ENCODE results near the gene GSPT1.

GSPT1 gene

DNA sequence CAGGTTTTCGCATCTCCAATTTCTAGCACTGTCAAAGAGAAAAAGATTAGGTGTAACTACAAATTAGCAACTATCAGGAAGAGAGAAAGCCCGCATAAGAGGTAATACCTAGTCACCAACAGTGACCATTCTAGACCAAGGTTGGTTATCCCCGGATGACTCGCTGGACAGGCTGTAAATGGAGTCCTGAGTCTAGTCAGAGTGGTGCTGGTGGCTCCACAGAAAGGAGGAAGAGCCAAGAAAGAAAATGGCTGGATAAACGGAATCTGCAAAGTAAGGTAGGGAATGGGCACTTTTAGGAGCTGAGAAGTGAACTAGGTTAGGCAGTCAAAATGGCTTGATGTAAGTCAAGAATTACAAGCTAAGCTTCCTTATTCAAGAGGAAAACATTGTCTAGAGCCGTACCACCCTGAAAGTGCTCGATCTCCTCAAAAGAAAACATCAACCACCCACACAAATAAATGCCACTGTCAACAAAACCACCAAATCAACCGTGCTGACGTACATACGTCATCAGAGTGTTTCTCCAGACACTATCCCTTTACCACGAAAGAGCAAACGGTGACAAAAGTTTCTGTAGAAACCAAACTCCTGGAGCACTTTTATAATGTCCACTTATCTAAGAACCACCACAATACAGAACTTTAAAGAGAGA is 2.2 kb downstream of the GSPT1 start:
- H3K9me3 ChIP-seq (ENCODE audit: control insufficient read depth, low read length): no peaks in the 10 kb centered on the region
- no peaks in the 10 kb centered on the region for H3K27me3 ChIP-seq (replicated peaks; ENCODE audit: control insufficient read depth, insufficient read depth, low read length, poor library complexity, severe bottlenecking)
- H3K36me3 ChIP-seq (ENCODE audit: control insufficient read depth, insufficient read depth, low read length): no peaks in the 10 kb centered on the region
- H3K27ac ChIP-seq (ENCODE audit: insufficient read depth, low read length, poor library complexity, severe bottlenecking): peak overlapping the region; percentile 78
- peak overlapping the region; percentile 67 for H3K4me3 ChIP-seq (ENCODE audit: insufficient read depth, low read depth, low read length, poor library complexity, severe bottlenecking)
- peak; percentile 13 to 43 (median 39) for DNase-seq
- H3K4me1 ChIP-seq (ENCODE audit: control insufficient read depth, insufficient read depth, low read length, poor library complexity, severe bottlenecking): peaks cover 32% of the 10 kb centered on the region

DNA sequence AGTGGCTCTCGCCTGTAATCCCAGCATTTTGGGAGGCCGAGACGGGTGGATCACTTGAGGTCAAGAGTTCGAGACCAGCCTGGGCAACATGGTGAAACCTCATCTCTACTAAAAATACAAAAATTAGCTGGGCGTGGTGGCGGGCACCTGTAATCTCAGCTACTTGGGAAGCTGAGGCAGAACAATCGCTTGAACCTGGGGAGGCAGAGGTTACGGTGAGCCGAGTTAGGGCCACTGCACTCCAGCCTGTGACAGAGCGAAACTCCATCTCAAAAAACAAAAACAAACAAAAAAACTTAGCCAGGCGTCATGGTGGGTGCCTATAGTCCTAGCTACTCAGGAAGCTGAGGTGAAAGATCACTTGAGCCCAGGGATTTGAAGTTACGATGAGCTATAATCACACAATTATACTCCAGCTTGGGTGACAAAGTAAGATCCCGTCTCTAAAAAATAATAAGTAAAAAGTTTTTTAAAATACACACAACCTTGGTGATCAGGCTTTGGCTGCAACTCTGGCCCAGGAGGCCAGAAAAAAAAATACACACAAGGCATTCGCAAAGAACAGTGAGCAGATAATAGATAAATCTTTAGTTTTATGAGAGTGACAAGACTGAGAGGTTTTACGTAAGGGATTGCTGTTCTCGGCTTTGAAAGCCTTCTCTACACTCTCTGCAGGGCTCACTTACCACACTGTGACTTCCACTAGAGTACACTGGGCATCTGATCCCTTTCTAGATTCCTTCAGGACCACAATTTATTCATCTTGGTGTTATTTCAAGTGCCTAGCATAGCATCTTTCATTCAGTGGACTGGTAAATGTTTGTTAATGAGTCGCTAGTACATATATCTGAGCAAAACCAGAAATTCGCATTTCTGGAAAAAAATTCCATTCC is 5.9 kb downstream of the GSPT1 start:
- DNase-seq: no peak
- H3K27ac ChIP-seq (ENCODE audit: insufficient read depth, low read length, poor library complexity, severe bottlenecking): no peak overlapping the region
- H3K9me3 ChIP-seq (ENCODE audit: control insufficient read depth, low read length): no peaks in the 10 kb centered on the region
- no peaks in the 10 kb centered on the region for H3K36me3 ChIP-seq (ENCODE audit: control insufficient read depth, insufficient read depth, low read length)
- H3K27me3 ChIP-seq (replicated peaks; ENCODE audit: control insufficient read depth, insufficient read depth, low read length, poor library complexity, severe bottlenecking): no peaks in the 10 kb centered on the region
- H3K4me1 ChIP-seq (ENCODE audit: control insufficient read depth, insufficient read depth, low read length, poor library complexity, severe bottlenecking): peaks cover 28% of the 10 kb centered on the region
- peak overlapping the region; percentile 2 for H3K4me3 ChIP-seq (ENCODE audit: insufficient read depth, low read depth, low read length, poor library complexity, severe bottlenecking)

DNA sequence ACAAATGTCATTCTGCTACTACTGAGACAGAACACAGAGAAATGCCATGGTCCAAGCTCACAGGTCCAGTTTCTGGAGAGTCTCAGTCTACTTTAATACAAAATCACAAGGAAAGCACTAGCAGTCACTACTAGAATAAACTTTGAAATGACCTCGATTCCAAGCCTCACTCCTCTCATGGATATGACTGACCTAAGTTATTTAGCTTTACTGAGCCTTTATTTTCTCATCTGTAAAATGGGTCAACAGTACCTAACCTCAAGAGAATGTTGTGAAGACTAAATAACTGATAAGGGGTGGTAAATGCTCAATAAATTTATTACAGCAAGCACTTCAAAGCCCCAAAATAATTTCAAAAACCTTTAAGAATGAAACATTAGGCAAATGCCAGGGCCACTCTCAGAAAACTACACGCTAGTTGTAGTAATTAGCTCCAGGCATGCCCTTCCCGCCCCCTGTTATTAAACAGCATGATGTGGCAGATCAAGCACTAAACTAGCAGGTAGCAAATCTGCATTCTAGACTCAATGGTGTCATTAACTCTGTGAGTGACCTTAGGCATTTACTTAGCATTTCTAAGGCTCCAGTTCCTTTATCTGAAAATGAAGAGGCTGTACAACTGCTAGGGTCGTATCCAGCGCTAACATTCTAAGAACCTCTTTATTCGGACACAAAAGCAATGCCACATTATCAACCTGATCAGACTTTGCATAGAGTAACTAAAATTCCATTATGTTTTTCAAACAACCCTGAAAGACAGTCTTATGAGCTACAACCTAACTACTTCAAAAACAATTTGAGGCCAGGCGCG is 8.4 kb downstream of the GSPT1 start:
- no peak overlapping the region for H3K27ac ChIP-seq (ENCODE audit: insufficient read depth, low read length, poor library complexity, severe bottlenecking)
- H3K27me3 ChIP-seq (replicated peaks; ENCODE audit: control insufficient read depth, insufficient read depth, low read length, poor library complexity, severe bottlenecking): no peaks in the 10 kb centered on the region
- no peaks in the 10 kb centered on the region for H3K9me3 ChIP-seq (ENCODE audit: control insufficient read depth, low read length)
- H3K4me1 ChIP-seq (ENCODE audit: control insufficient read depth, insufficient read depth, low read length, poor library complexity, severe bottlenecking): peaks cover 15% of the 10 kb centered on the region
- DNase-seq: no peak
- H3K36me3 ChIP-seq (ENCODE audit: control insufficient read depth, insufficient read depth, low read length): no peaks in the 10 kb centered on the region
- H3K4me3 ChIP-seq (ENCODE audit: insufficient read depth, low read depth, low read length, poor library complexity, severe bottlenecking): no peak overlapping the region

DNA sequence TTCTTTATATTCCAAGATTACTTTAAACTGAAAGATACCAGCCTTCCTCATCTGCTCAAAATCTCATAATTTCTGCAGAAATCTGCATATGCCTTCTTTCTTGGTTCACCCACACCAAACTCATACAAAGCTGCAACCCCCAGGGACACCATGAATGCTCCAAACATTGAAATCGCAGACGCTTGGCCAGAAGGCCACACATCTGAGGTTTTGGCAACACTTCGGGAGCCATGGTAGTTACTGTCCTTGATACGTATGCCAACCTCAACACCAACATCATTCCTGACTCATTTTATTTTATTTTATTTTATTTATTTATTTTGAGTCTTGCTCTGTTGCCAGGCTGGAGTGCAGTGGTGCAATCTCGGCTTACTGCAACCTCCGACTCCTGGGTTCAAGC is 11.8 kb downstream of the GSPT1 start:
- H3K4me3 ChIP-seq (ENCODE audit: insufficient read depth, low read depth, low read length, poor library complexity, severe bottlenecking): no peak overlapping the region
- no peaks in the 10 kb centered on the region for H3K9me3 ChIP-seq (ENCODE audit: control insufficient read depth, low read length)
- H3K27me3 ChIP-seq (replicated peaks; ENCODE audit: control insufficient read depth, insufficient read depth, low read length, poor library complexity, severe bottlenecking): no peaks in the 10 kb centered on the region
- H3K27ac ChIP-seq (ENCODE audit: insufficient read depth, low read length, poor library complexity, severe bottlenecking): no peak overlapping the region
- H3K4me1 ChIP-seq (ENCODE audit: control insufficient read depth, insufficient read depth, low read length, poor library complexity, severe bottlenecking): no peaks in the 10 kb centered on the region
- H3K36me3 ChIP-seq (ENCODE audit: control insufficient read depth, insufficient read depth, low read length): no peaks in the 10 kb centered on the region
- no peak for DNase-seq

DNA sequence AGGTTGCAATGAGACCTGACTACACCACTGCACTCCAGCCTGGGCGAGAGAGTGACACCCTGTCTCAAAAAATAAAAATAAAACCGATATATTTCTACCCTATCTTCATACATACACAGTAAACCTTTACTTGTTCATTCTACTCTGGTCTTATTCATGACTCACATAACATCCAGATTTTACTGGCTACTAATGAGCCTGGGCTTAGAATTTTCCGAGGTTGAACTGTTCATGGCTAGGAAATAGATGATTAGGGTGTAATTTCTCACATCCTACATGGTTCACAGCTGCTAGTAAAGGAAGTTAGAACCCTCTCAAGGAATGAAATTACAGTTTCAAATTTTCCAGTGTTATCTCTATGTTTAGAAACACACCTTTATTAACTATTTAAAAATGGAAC is 14.7 kb downstream of the GSPT1 start:
- no peaks in the 10 kb centered on the region for H3K27me3 ChIP-seq (replicated peaks; ENCODE audit: control insufficient read depth, insufficient read depth, low read length, poor library complexity, severe bottlenecking)
- peaks cover 6% of the 10 kb centered on the region for H3K36me3 ChIP-seq (ENCODE audit: control insufficient read depth, insufficient read depth, low read length)
- no peak for DNase-seq
- H3K4me1 ChIP-seq (ENCODE audit: control insufficient read depth, insufficient read depth, low read length, poor library complexity, severe bottlenecking): no peaks in the 10 kb centered on the region
- H3K4me3 ChIP-seq (ENCODE audit: insufficient read depth, low read depth, low read length, poor library complexity, severe bottlenecking): no peak overlapping the region
- no peaks in the 10 kb centered on the region for H3K9me3 ChIP-seq (ENCODE audit: control insufficient read depth, low read length)
- no peak overlapping the region for H3K27ac ChIP-seq (ENCODE audit: insufficient read depth, low read length, poor library complexity, severe bottlenecking)

DNA sequence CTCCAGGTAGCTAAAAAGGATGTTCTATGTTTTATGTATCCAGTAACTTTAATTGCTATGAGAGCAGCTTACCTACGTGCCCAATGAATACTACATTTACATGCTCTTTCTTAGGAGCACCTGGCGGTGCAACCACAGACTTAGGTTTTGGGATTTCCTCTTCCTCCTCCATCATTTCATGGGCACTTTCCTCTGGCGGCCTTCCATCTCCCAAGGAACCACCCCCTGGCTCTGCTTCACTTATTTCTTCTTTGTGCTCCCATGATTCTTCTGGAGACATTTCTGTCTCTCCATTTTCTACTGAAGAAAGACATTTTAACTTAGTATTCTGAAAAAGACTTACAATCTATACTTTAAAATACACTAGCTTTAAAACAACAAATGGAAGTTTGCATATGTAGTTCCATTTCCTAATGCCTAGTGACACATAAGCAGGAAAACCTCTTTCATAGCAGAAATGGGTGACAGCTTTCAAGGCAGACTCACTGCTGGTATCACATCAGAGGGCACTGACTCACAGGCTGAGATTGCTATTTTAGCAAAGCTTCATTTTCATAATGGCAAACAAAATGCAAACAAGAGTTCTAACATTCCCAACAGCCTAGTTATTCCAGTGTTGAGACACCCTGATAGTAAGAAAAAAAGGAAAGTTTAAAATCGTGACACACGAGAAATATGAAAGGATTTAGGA is 19.1 kb downstream of the GSPT1 start:
- Histone ChIP-seq H3K27me3 (replicated peaks; ENCODE audit: control insufficient read depth, insufficient read depth, low read length, poor library complexity, severe bottlenecking) (no peaks in the 10 kb centered on the region), H3K4me3 (ENCODE audit: insufficient read depth, low read depth, low read length, poor library complexity, severe bottlenecking) (no peak overlapping the region), H3K27ac (ENCODE audit: insufficient read depth, low read length, poor library complexity, severe bottlenecking) (no peak overlapping the region), H3K4me1 (ENCODE audit: control insufficient read depth, insufficient read depth, low read length, poor library complexity, severe bottlenecking) (no peaks in the 10 kb centered on the region), H3K9me3 (ENCODE audit: control insufficient read depth, low read length) (no peaks in the 10 kb centered on the region), H3K36me3 (ENCODE audit: control insufficient read depth, insufficient read depth, low read length) (peaks cover 29% of the 10 kb centered on the region)
- no peak for DNase-seq

DNA sequence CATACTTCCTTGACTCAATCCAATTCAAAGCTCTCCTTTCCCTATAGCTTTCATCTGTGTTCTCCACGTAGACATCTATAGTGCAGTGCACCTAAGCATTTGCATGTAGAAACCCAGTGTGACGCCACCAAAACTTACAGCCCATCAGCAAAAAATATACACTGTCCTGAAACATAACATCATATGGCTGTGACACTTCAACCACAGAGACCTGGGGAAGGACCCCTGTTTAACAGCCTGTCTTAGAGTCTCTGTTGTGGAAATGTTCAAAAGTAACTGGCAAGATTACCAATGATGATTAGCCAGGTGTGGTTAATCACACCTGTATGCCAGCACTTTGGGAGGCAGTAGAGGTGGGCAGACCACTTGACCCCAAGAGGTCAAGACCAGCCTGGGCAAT is 22.2 kb downstream of the GSPT1 start:
- H3K36me3 ChIP-seq (ENCODE audit: control insufficient read depth, insufficient read depth, low read length): peaks cover 43% of the 10 kb centered on the region

DNA sequence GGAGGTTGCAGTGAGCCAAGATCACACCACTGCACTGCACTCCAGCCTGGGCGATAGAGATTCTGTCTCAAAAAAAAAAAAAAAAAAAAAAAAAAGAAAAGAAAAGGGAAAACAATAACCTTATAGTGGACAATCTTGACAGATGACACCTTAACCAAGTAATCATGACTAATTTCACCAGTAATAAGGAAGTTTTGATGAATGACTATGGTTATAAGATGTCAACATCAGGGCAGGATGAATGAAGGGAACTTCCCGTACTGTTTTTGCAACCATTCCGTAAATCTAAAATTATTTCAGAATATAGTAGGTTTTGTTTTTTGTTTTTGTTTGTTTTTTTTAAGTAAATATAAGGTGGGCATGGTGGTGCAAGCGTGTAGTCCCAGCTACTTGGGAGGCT is 23.0 kb downstream of the GSPT1 start:
- H3K27me3 ChIP-seq (replicated peaks; ENCODE audit: control insufficient read depth, insufficient read depth, low read length, poor library complexity, severe bottlenecking): no peaks in the 10 kb centered on the region
- no peak for DNase-seq
- no peaks in the 10 kb centered on the region for H3K9me3 ChIP-seq (ENCODE audit: control insufficient read depth, low read length)
- H3K4me3 ChIP-seq (ENCODE audit: insufficient read depth, low read depth, low read length, poor library complexity, severe bottlenecking): no peak overlapping the region
- H3K4me1 ChIP-seq (ENCODE audit: control insufficient read depth, insufficient read depth, low read length, poor library complexity, severe bottlenecking): no peaks in the 10 kb centered on the region
- H3K27ac ChIP-seq (ENCODE audit: insufficient read depth, low read length, poor library complexity, severe bottlenecking): no peak overlapping the region
- peaks cover 46% of the 10 kb centered on the region for H3K36me3 ChIP-seq (ENCODE audit: control insufficient read depth, insufficient read depth, low read length)

More for the DNA sequence above, 22.2 kb downstream of the GSPT1 start:
- Histone ChIP-seq H3K4me1 (ENCODE audit: control insufficient read depth, insufficient read depth, low read length, poor library complexity, severe bottlenecking) (no peaks in the 10 kb centered on the region), H3K27ac (ENCODE audit: insufficient read depth, low read length, poor library complexity, severe bottlenecking) (no peak overlapping the region), H3K27me3 (replicated peaks; ENCODE audit: control insufficient read depth, insufficient read depth, low read length, poor library complexity, severe bottlenecking) (no peaks in the 10 kb centered on the region), H3K9me3 (ENCODE audit: control insufficient read depth, low read length) (no peaks in the 10 kb centered on the region), H3K4me3 (ENCODE audit: insufficient read depth, low read depth, low read length, poor library complexity, severe bottlenecking) (no peak overlapping the region)
- no peak for DNase-seq

DNA sequence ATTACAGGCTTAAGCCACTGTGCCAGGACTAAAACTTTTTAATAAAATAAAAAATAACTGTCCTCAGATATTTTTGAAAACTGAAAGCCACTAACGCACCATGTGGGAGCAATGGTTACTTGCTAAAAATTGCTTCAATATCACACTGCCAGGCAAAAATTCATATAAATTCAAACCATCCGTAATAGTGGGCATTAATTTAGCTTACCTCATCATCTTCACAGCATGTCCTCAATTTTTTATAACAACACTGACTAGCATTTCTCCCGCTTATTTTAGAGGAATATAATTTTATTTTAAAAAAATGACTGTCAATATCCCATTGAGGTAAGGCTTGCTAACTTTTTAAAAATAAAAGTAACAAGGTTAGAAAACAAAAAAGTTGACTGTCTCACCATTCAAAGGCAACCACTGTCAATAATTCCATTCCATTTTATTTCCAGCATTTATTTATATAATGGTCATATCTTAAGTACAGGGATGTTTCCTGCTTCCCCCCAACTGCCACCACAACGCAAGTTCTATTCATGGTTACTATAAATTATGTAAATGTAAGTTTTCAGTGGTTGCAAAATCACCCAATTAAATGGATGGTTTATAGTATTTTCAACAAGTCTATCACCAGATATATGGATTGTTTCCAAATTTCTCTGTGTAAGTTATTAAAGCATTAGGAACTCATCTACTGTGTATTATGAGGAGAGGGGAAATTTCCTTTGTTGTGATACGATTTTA is 25.4 kb downstream of the GSPT1 start:
- Histone ChIP-seq H3K27ac (ENCODE audit: insufficient read depth, low read length, poor library complexity, severe bottlenecking) (no peak overlapping the region), H3K4me3 (ENCODE audit: insufficient read depth, low read depth, low read length, poor library complexity, severe bottlenecking) (no peak overlapping the region), H3K9me3 (ENCODE audit: control insufficient read depth, low read length) (no peaks in the 10 kb centered on the region), H3K36me3 (ENCODE audit: control insufficient read depth, insufficient read depth, low read length) (peaks cover 48% of the 10 kb centered on the region), H3K4me1 (ENCODE audit: control insufficient read depth, insufficient read depth, low read length, poor library complexity, severe bottlenecking) (no peaks in the 10 kb centered on the region), H3K27me3 (replicated peaks; ENCODE audit: control insufficient read depth, insufficient read depth, low read length, poor library complexity, severe bottlenecking) (no peaks in the 10 kb centered on the region)
- no peak for DNase-seq
